Activated T-helper 1 cell treated with Interleukin-2 at 50 U/mL for 16 hours (primary cell): ENCODE results near the gene LRTM2.
"Not testable (repeated sequence)": the region's sequence is repeated elsewhere in the genome, so short reads cannot be mapped to it uniquely, and the experiment has no call there.

Source experiments
- DNase-seq: peaks from one replicate; pipeline ENCODE4 v3.0.0-alpha.2; 2020; ENCODE audit warnings: low read depth

LRTM2 gene

DNA sequence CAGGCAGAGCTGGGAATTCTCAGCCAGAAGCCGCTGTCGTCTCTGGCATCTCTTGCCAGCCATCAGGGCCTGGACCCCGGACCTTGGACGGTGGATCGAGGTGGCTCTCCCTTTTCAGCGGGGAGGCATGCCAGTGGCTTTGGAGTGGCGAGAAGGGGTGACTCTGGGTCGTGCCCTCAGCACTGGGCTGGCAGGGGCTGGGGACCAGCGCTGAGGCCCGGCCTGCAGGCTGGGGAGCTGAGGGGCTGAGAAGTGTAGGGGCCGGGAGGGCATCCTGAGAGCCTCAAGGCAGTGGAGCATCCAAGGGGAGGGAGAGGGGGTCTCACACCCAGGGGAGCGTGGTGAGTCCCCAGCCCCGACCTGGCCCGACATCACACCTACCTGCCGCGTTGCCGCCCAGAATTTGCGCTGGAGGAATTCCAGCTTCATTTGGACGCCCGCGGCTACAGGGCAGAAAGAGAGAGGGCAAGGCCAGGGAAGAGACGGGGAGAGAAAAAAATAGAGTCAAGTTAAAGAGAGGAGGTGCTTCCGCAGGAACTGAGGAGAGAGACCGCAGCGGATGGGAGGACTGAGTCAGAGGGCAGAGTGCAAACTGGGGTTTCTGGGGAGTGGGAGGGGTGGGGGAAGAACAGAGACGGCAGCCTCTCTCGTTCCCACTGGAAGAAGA lies 9.0 kb upstream of the LRTM2 start:
- no peak for DNase-seq

DNA sequence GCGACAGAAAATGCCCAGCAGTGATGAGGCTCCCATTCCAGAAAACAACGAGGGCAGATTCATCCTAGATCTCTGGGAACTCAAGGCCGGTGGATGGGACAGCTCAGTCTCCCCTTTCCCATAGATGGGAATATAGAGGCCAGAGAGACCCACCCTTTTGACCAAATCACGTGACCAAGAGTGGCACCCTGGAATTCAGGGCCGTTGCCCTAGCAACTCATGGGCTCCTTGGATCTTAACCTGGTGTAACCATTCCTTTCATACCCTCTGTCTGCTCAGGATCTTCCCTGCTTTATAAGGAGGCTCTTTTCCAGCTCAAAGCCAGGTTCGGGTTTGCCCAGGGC lies 8.4 kb upstream of the LRTM2 start:
- no peak for DNase-seq

DNA sequence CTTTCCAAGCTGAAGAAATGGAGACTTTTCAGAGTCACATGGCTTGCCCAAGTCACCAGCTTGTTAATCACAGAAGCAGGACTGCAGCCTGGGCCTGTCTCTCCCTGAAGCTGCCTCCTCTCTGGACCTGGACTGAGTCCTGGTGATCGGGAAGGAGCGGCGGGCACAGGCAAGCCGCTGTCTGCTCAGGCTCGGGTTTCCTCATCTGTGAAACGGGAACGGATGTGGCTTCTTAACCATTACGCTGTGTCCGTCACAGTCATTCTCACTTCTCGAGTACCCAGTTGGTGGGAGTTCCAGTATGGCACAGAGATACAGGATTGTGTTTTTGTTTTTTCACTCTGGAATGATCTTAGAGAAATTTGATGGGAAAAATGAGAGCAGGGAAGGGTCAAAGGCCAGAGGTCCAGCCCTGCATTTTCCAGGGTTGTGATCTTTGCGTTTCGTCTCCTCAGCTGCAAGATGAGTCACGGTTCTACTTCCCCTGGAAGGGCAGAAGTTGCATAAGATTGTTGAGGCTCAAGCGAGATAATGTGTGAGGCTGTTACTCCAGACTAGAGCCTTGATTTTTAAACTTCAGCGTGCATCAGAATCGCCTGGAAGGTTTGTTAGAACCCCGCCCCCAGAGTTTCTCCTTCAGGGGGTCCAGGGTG lies 7.6 kb upstream of the LRTM2 start:
- no peak for DNase-seq

DNA sequence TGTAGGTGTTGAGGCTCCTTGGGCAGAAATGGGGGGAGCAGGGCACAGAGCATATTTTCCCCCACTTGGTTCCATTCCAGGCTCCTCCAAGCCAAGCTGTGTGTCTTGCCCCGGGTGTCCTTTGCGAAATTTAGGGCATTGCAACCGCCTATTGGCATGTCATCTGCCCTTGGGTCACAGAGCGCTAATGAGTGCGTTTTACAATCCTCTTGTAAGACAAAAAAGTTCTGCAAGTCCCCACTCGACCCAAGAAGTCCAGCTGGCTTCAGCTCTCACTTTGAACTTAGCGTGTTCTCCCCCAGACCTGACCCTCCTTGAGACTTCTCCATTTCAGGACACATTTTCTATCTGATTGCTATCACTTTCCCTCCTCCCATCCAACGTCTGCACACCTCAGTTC lies 6.1 kb upstream of the LRTM2 start:
- no peak for DNase-seq

- DNase-seq = no peak
These were observed 5.3 kb upstream of the LRTM2 start for GRCh38 chr12:1815108-1815507.

GRCh38 chr12:1815814-1816729 lies 4.3 kb upstream of the LRTM2 start:
- no peak for DNase-seq

DNA sequence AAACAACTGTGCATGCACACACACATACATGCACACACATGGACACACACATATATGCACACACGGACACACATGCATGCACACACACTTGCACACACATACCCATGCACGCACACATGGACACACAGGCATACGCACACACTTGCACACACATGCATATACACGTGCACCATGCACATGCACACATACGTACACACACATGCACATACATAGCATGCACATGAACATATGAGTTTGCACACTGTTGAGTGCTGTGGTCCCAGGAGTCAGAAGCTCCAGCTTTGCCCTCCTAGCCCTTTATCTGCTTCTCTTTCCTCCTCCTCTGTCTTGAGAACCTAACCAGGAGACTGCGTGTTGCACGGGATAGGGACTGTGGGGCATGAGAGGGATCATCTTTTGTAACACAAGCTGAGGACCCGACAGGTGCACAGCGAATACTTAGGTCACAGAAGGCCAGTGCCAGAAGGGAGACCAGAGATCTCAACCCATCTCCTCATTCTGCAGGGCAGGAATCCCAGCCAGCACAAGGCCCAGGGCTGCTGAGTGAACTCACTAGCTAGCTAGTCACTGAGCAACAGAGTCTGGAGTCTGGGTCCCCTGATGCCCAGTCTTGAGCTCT lies 3.5 kb upstream of the LRTM2 start:
- DNase-seq = no peak

DNA sequence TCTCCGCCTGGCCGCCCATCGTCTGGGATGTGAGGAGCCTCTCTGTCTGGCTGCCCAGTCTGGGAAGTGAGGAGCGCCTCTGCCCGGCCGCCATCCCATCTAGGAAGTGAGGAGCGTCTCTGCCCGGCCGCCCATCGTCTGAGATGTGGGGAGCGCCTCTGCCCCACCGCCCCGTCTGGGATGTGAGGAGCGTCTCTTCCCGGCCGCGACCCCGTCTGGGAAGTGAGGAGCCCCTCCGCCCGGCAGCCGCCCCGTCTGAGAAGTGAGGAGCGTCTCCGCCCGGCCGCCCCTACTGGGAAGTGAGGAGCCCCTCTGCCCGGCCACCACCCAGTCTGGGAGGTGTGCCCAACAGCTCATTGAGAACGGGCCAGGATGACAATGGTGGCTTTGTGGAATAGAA lies 2.4 kb upstream of the LRTM2 start:
- not testable (repeated sequence) for DNase-seq

DNA sequence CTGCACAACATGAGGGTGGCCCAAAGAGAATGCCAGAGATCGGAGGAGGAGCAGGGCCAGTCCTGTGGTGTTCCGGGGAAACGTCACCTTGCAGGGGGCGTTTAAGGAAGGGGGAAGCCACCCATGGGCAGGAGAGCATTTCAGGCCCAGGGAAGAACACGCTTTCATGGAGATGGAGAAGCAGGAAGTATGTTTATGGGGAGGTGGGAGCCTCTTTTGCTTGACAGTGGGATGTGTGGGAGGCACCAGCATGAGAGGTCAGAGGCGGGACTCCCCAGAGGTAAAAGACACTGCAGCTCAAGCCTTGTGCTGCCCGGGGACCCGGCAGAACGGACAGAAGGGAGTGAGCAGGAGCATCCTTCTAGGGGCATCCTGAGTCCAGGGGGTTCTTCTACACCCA lies 1.3 kb upstream of the LRTM2 start:
- no peak for DNase-seq

- no peak for DNase-seq
These were observed 794 bp upstream of the LRTM2 start for GRCh38 chr12:1819571-1819970.

- DNase-seq = no peak
These were observed 529 bp downstream of the LRTM2 start for GRCh38 chr12:1820896-1821291.

DNA sequence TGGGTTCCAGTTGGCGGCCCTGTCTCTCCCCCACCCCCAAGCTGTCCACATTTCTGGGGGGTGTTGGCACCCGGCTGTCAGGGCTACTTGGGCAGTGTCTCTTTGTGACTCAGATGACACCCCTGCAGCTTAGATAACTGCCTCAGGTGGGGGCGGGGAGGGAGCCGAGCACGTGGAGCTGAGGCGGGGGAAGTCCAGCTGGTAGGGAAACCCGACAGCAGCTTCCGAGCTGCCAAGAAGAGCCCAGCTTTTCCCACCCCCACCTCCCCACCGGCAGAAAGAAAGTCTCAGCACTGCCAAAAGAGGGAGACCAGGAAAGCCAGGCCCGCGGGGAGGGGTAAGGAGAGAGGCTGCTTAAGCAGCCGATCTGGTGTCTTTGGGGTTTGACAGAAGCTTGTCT lies 1.4 kb downstream of the LRTM2 start:
- DNase-seq = no peak

- DNase-seq = no peak
These were observed 2.3 kb downstream of the LRTM2 start for GRCh38 chr12:1822699-1823098.

- DNase-seq = no peak
These were observed 2.9 kb downstream of the LRTM2 start for GRCh38 chr12:1823237-1823636.

GRCh38 chr12:1825382-1826102 lies 5.2 kb downstream of the LRTM2 start:
- DNase-seq = no peak

- no peak for DNase-seq
These were observed 6.0 kb downstream of the LRTM2 start for GRCh38 chr12:1826401-1826800.

DNA sequence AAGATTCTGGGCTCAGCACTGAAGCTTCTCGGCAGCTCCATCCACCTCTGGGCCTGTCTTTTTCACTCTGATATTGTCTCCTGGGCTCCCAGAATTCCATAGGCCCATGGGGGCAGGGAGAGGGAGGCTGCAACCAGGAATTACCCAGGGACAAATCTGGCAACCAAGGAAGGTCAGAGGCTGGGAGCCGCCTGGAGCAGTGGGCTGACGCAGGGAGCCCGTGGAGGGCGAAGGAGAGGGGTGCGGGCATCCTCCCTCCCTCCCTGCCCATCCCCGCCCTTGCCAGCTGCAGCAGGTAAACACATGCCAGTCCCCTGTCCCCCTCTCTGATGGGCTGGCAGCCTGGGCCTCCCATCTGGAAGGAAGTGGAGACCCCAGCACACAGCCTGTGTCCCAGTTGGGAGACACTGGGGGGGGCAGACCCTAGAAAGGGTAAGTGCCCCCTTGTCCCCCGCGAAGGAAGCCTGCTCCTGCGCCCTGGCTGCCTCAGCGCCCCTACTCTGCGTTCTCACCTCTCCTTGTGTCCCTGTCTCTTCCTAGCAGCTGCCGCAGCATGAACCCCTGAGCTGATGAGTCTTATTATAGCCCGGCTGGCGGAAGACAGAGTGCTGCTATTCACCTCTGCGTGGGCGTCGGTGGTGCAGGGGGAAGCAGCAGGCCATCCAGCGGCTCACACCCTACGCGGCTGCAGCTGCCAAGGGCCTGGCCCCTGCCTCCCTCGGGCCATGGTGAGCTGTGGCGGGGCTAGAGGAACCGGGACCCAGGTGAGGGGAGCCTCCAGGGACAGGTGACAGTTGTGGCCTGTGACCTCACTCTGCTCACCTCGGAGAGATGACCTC lies 6.7 kb downstream of the LRTM2 start:
- DNase-seq = no peak

DNA sequence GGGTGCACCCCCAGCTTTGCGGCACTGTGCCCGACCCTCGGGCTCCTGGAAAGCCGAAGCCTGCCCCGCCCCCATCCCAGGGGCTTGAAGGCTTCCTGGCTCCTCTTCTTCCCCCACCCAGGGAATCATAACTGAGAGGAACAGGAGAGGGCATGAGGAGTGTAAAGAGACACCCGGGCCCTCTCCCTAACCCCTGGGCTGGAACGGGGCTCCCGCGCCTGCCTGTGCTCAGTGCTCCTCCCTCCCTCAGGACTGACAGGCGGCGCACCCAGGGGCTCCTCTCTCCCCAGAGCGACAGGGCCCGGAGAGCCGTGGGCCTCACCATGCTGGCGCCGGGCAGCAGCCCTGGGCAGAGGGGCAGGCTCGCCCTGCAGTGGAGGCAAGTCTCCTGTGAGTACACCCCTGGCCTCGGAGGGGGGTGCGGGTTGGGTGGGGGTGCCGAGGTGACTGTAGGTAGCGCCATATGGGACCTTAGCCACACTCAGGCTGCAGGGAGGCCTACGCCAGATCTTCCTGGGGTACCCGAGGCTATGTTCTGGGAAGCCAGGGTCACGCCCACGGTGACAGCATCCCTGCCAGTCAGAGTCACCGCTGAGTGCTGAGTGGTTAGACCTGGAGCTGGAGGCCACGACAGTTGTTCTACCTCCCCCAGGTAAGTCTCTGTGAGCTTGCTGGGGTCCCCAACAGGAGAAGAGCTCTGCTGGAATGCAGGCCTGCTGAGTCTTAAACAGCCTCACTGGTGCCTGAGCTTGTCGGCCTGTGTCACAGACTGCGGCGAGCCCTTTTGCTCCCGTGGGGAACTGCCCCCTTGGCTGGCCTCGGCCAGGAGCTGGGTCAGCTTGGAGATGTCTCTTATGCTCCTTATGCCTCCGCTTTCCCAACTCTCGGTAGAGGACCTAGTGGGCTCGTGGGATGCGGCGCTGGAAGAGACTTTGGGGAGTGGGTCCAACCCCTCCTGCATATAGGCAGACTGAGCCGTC lies 7.8 kb downstream of the LRTM2 start:
- DNase-seq = no peak

- no peak for DNase-seq
These were observed 8.5 kb downstream of the LRTM2 start for GRCh38 chr12:1828856-1829255.
